Mucosa of descending colon (tissue), 3 donors: ENCODE data around the gene NME4. TPM values are rescaled to one million over a fixed set of nuclear protein-coding genes. Genes with fewer than 3 reads are reported as not detected.

Experiments used
- ATAC-seq: fragments of 200-7000 bp; cut with Tn5 transposase; one replicate; pipeline ENCODE4 v1.9.1; 2020; ENCODE audit warnings: mild to moderate bottlenecking, moderate library complexity
- DNase-seq, 3 donors: peaks; one replicate each; pipeline ENCODE4 v3.0.0-alpha.2; 2020
- H3K36me3 ChIP-seq: fragments of 200-600 bp; one replicate; pipeline ENCODE4 v1.8.0; 2021; ENCODE audit warnings: low read depth, mild to moderate bottlenecking
- H3K4me1 ChIP-seq: fragments of 200-600 bp; one replicate; pipeline ENCODE4 v1.8.0; 2021; ENCODE audit warnings: low read depth, mild to moderate bottlenecking
- H3K4me3 ChIP-seq: fragments of 200-600 bp; one replicate; pipeline ENCODE4 v1.8.0; 2021; ENCODE audit warnings: mild to moderate bottlenecking
- H3K9me3 ChIP-seq: fragments of 200-600 bp; one replicate; pipeline ENCODE4 v1.8.0; 2021; ENCODE audit warnings: mild to moderate bottlenecking
- intact Hi-C, 2 donors: fragments of 100-400 bp; cut with DNase I in 1 of 2; cut with micrococcal nuclease in 1 of 2; formaldehyde crosslinking; loops; one replicate each; pipeline versions ENCODE4 v1.11.0 to v1.11.1; 2022; cut with DNase I, micrococcal nuclease
- total RNA-seq, 3 donors: library from RNA; stranded (reverse); fragmentation: NEBNext Ultra II Directional in 2 of 3; extraction: Animal tissue kit (Norgen Biotek cat#: 25700) in 2 of 3; gene quantifications; one replicate each; pipeline versions ENCODE4 v1.2.1 to v1.2.4, GENCODE V29; 2021 to 2023
- TF ChIP-seq, protein P1 (sequence below): fragments of 200-600 bp; IDR thresholded peaks from one replicate; pipeline ENCODE4 v1.8.0; 2022; ENCODE audit warnings: antibody characterized with exemption, mild to moderate bottlenecking
- donor health status: DM: no; HTN: no; CAD: no; lungs with moderate emphysema.
- donor health status: DM: no; HTN: no; CAD: no.
- donor health status: DM: no; HTN: yes; CAD: no.

NME4 gene
- total RNA-seq, 3 donors from 2014 or later = 24.5 to 125 (median 43.6) TPM

DNA sequence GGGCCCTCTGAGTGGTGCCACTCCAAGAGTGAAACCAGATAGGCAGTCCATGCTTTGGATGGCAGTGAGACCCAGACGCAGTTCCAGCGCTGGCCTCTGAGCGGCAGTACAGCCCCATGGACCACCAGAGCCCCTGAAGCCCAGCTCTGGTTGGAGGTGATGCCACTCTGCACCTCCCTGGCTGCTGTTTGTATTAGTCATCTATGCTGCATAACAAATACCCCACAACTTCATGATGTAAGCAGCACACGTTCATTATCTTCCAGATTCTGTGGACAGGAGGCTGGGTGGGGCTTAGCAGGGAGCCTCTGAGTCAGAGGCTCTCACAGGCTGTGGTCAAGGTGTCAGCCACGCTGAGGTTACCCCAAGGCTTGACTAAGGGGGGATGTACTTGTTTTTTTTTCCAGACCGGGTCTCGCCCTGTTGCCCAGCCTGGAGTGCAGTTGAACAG, 5.1 kb upstream of the NME4 start:
- no peak overlapping the region for H3K4me3 ChIP-seq
- intact Hi-C loops = no loop called here
- TF ChIP-seq, protein P1, sequence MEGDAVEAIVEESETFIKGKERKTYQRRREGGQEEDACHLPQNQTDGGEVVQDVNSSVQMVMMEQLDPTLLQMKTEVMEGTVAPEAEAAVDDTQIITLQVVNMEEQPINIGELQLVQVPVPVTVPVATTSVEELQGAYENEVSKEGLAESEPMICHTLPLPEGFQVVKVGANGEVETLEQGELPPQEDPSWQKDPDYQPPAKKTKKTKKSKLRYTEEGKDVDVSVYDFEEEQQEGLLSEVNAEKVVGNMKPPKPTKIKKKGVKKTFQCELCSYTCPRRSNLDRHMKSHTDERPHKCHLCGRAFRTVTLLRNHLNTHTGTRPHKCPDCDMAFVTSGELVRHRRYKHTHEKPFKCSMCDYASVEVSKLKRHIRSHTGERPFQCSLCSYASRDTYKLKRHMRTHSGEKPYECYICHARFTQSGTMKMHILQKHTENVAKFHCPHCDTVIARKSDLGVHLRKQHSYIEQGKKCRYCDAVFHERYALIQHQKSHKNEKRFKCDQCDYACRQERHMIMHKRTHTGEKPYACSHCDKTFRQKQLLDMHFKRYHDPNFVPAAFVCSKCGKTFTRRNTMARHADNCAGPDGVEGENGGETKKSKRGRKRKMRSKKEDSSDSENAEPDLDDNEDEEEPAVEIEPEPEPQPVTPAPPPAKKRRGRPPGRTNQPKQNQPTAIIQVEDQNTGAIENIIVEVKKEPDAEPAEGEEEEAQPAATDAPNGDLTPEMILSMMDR = peak; percentile 43
- ATAC-seq = peak; percentile 90
- no peaks in the 10 kb centered on the region for H3K36me3 ChIP-seq
- H3K9me3 ChIP-seq = no peaks in the 10 kb centered on the region
- DNase-seq = peak in 2 of 3 donors; percentile 71 to 78
- peaks cover 5% of the 10 kb centered on the region for H3K4me1 ChIP-seq

DNA sequence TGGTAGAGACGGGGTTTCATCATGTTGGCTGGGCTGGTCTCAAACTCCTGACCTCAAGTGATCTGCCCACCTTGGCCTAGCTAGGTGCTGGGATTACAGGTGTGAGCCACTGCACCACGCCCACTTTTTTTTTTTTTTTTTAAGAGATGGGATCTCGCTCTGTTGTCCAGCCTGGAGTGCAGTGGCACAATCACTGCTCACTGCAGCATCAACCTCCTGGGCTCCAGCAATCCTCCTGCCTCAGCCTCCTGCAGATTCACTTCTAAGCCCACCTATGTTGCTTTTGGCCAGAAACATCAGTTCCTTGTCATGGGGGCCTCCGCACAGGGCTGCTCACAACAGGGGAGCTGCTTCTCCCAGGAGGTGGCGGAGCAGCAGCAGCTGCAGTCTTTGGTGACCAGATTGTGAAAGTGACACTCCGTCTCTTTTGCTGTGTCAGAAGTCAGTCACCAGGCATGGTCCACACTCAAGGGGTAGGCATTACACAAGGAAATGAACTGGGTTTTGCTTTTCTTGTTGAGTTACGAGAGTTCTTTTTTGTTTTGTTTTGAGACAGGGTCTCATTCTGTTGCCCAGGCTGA, 4.5 kb upstream of the NME4 start:
- intact Hi-C loops = no loop called here
- peaks cover 5% of the 10 kb centered on the region for H3K4me1 ChIP-seq
- TF ChIP-seq, protein P1 = no peak
- no peak overlapping the region for H3K4me3 ChIP-seq
- ATAC-seq (no peak), DNase-seq (no peak)
- H3K9me3 ChIP-seq = no peaks in the 10 kb centered on the region
- no peaks in the 10 kb centered on the region for H3K36me3 ChIP-seq

GRCh38 chr16:396199-396598, 800 bp upstream of the NME4 start:
- no peaks in the 10 kb centered on the region for H3K36me3 ChIP-seq
- DNase-seq (no peak), ATAC-seq (no peak)
- no peaks in the 10 kb centered on the region for H3K9me3 ChIP-seq
- intact Hi-C loops = no loop called here
- no peak overlapping the region for H3K4me3 ChIP-seq
- TF ChIP-seq, protein P1 = no peak
- peaks cover 10% of the 10 kb centered on the region for H3K4me1 ChIP-seq

- DNase-seq = peak in 1 of 3 donors; percentile 58
- H3K36me3 ChIP-seq = no peaks in the 10 kb centered on the region
- TF ChIP-seq, protein P1 = no peak
- no peaks in the 10 kb centered on the region for H3K9me3 ChIP-seq
- H3K4me3 ChIP-seq = no peak overlapping the region
- peaks cover 10% of the 10 kb centered on the region for H3K4me1 ChIP-seq
- ATAC-seq = no peak
- intact Hi-C loops = no loop called here
Measured at GRCh38 chr16:396605-397004, 394 bp upstream of the NME4 start.

GRCh38 chr16:397736-398332, 835 bp downstream of the NME4 start:
- Histone ChIP-seq H3K9me3 (no peaks in the 10 kb centered on the region), H3K4me3 (no peak overlapping the region), H3K36me3 (no peaks in the 10 kb centered on the region), H3K4me1 (peaks cover 10% of the 10 kb centered on the region)
- DNase-seq = peak; percentile 70 to 84 (median 78)
- TF ChIP-seq, protein P1 = no peak
- intact Hi-C loops = no loop called here
- peak; percentile 30 for ATAC-seq
